Neuronal stem cell (in vitro differentiated cells): ENCODE data around the gene TBC1D22A.

Experiments
- DNase-seq: peaks from one replicate; pipeline ENCODE4 v3.0.0-alpha.2; 2013; ENCODE audit warnings: low spot score
- H2AFZ ChIP-seq: one replicate; pipeline ENCODE4 v1.6.1; 2013; ENCODE audit warnings: mild to moderate bottlenecking, low read length, inconsistent platforms
- H2AK5ac ChIP-seq: 2 replicates; pipeline ENCODE4 v1.6.1; 2013; ENCODE audit warnings: low read depth, mild to moderate bottlenecking, inconsistent platforms, low read length, moderate library complexity, mixed read lengths
- H2BK120ac ChIP-seq: 2 replicates; pipeline ENCODE4 v1.6.1; 2013; ENCODE audit warnings: low read depth, mild to moderate bottlenecking, inconsistent platforms, low read length, moderate library complexity, mixed read lengths
- H2BK12ac ChIP-seq: one replicate; pipeline ENCODE4 v1.6.1; 2013; ENCODE audit warnings: low read length, inconsistent platforms
- H2BK15ac ChIP-seq: 2 replicates; pipeline ENCODE4 v1.6.1; 2013; ENCODE audit warnings: mild to moderate bottlenecking, low read length, inconsistent platforms, mixed read lengths
- H2BK5ac ChIP-seq: one replicate; pipeline ENCODE4 v1.6.1; 2013; ENCODE audit warnings: inconsistent platforms, mild to moderate bottlenecking, low read length, moderate library complexity
- H3K14ac ChIP-seq: one replicate; pipeline ENCODE4 v1.6.1; 2013; ENCODE audit warnings: low read length, inconsistent platforms
- H3K18ac ChIP-seq: 2 replicates; pipeline ENCODE4 v1.6.1; 2013; ENCODE audit warnings: low read length, inconsistent platforms
- H3K23ac ChIP-seq: 2 replicates; pipeline ENCODE4 v1.6.1; 2013; ENCODE audit warnings: low read depth, mild to moderate bottlenecking, mixed read lengths, low read length, inconsistent platforms; ENCODE audit not compliant: poor library complexity
- H3K27ac ChIP-seq: replicated peaks from 3 replicates; pipeline ENCODE4 v1.5.1; 2013; ENCODE audit warnings: low read length, inconsistent platforms
- H3K27me3 ChIP-seq, 3 experiments: 2 replicates each; pipeline ENCODE4 v1.6.1; 2013; ENCODE audit warnings: low read length in 3 of 3, mild to moderate bottlenecking in 2 of 3, inconsistent platforms in 1 of 3, low read depth in 1 of 3, mixed read lengths in 1 of 3, moderate library complexity in 1 of 3; ENCODE audit not compliant: control insufficient read depth in 3 of 3, insufficient read depth in 3 of 3
- H3K36me3 ChIP-seq, 2 donors: replicated peaks in 1 of 2; 2 replicates each; pipeline ENCODE4 v1.6.1; 2013; ENCODE audit warnings: low read length in 2 of 2; ENCODE audit not compliant: control insufficient read depth in 2 of 2, insufficient read depth in 2 of 2
- H3K4ac ChIP-seq: 2 replicates; pipeline ENCODE4 v1.6.1; 2013; ENCODE audit warnings: inconsistent platforms, mild to moderate bottlenecking, low read length, moderate library complexity
- H3K4me1 ChIP-seq, 2 donors: 1 replicate in 1 of 2; 2 replicates in 1 of 2; pipeline ENCODE4 v1.6.1; 2013; ENCODE audit warnings: low read length in 2 of 2, low read depth in 1 of 2; ENCODE audit not compliant: control insufficient read depth in 2 of 2, insufficient read depth in 1 of 2
- H3K4me2 ChIP-seq: one replicate; pipeline ENCODE4 v1.6.1; 2013; ENCODE audit warnings: mild to moderate bottlenecking, low read length, inconsistent platforms; ENCODE audit not compliant: insufficient read depth, poor library complexity, severe bottlenecking
- H3K4me3 ChIP-seq, 2 donors: 2 replicates each; pipeline ENCODE4 v1.5.1; 2013; ENCODE audit warnings: low read length in 2 of 2, mild to moderate bottlenecking in 2 of 2, inconsistent platforms in 1 of 2, moderate library complexity in 1 of 2
- H3K79me1 ChIP-seq: one replicate; pipeline ENCODE4 v1.6.1; 2013; ENCODE audit warnings: low read depth, mild to moderate bottlenecking, inconsistent platforms, low read length, moderate library complexity
- H3K9ac ChIP-seq: one replicate; pipeline ENCODE4 v1.6.1; 2013; ENCODE audit warnings: mild to moderate bottlenecking, low read depth, low read length, inconsistent platforms; ENCODE audit not compliant: poor library complexity
- H3K9me3 ChIP-seq, 2 donors: replicated peaks in 1 of 2; 2 replicates each; pipeline versions ENCODE3 to v1.6.1; 2013; ENCODE audit warnings: low read length in 2 of 2, mild to moderate bottlenecking in 2 of 2, inconsistent platforms in 1 of 2, low read depth in 1 of 2, mixed read lengths in 1 of 2, moderate library complexity in 1 of 2; ENCODE audit not compliant: control insufficient read depth in 2 of 2, insufficient read depth in 1 of 2
- H4K8ac ChIP-seq: one replicate; pipeline ENCODE4 v1.6.1; 2013; ENCODE audit warnings: low read depth, mild to moderate bottlenecking, inconsistent platforms, low read length, moderate library complexity
- H4K91ac ChIP-seq: one replicate; pipeline ENCODE4 v1.6.1; 2013; ENCODE audit warnings: low read length, low read depth, mild to moderate bottlenecking, inconsistent platforms; ENCODE audit not compliant: poor library complexity
- WGBS, 2 donors: extraction: QIAGEN DNeasy Blood & Tissue Kit; methylation state at CpG; one replicate each; pipeline ENCODE4 v1.1.7; 2013; ENCODE audit warnings: missing lambda C conversion rate in 2 of 2, mixed read lengths in 1 of 2; ENCODE audit not compliant: insufficient read length in 2 of 2, insufficient replicate concordance in 1 of 2; ENCODE audit errors: extremely low coverage in 2 of 2; 5-methylcytosine and 5-hydroxymethylcytosine counted together

Gene TBC1D22A

DNA sequence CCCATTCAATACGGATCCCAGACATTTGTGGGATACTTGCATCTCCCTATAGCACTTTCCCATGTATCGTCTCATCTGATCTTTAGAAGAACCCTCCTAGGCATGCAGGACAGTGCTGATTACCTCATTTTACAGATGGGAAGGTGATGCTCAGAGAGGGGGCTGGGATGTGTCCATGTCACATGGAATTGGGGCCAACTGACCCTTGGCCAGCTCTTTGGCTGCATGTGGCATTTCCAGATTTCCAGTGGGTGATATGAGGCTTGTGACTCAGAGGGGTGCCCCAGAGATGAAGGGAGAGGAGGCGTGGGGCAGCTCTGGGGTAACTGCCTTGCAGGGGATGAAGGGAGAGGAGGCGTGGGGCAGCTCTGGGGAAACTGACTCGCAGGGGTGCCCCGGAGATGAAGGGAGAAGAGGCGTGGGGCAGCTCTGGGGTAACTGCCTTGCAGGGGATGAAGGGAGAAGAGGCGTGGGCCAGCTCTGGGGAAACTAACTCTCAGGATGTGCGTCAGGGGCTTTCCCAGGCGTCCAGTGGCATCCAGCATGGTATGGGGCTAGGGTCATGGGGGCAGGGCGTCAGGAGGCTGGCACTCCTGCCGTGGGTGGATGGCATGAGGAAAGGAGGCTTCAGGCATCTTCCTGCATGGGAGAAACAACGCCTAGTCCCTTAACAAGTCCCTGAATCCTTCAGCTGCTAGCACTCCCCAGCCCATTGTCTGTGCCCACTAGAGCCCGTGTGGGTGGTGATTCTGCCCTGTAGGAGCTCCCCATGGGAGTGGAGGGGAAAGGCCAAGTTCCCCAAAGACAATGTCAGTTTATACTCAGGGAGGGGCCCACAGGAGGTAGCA is 12.5 kb upstream of the TBC1D22A start:
- peak overlapping the region; percentile 66 for H2AK5ac ChIP-seq
- H4K91ac ChIP-seq, result no peak overlapping the region
- no peak overlapping the region for H3K4me3 ChIP-seq
- no peak overlapping the region for H3K4ac ChIP-seq
- DNase-seq, result no peak
- no peak overlapping the region for H2BK120ac ChIP-seq
- H3K14ac ChIP-seq, result no peak overlapping the region
- H3K36me3 ChIP-seq, result no peaks in the 10 kb centered on the region
- no peak overlapping the region for H3K9ac ChIP-seq
- no peak overlapping the region for H2BK12ac ChIP-seq
- peak overlapping the region; percentile 29 for H2AFZ ChIP-seq
- H3K23ac ChIP-seq, result no peak overlapping the region
- no peak overlapping the region for H3K18ac ChIP-seq
- peaks cover 0 to 46% (median 0%) of the 10 kb centered on the region in 3 experiments for H3K27me3 ChIP-seq
- H4K8ac ChIP-seq, result no peak overlapping the region
- H3K9me3 ChIP-seq, result peaks cover 0 to under 1% of the 10 kb centered on the region in 2 donors
- H3K27ac ChIP-seq, result no peak overlapping the region
- H3K4me2 ChIP-seq, result no peak overlapping the region
- H3K79me1 ChIP-seq, result no peaks in the 10 kb centered on the region
- H3K4me1 ChIP-seq, result peaks cover 4 to 7% of the 10 kb centered on the region in 2 donors
- WGBS, 2 donors, result no CpG with 5 or more reads among the region's 14 CpGs
- no peak overlapping the region for H2BK15ac ChIP-seq
- H2BK5ac ChIP-seq, result no peak overlapping the region

DNA sequence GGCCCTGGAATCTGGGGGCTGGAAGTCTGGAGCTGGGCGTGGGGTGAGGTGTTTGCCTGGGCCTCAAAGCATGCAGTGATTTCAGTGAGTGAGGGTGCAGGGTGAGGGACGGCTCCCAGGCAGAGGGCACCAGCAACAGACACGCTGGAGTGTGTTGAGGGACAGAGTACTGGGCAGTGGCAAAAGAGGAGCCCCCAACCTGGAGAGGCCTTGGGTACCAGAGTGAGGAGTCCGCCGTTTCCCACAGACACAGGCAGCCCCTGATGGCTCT is 12.0 kb upstream of the TBC1D22A start:
- H2BK120ac ChIP-seq, result no peak overlapping the region
- no peak overlapping the region for H3K18ac ChIP-seq
- no peak overlapping the region for H3K4me3 ChIP-seq
- no CpG with 5 or more reads among the region's 5 CpGs for WGBS, 2 donors
- H3K4ac ChIP-seq, result no peak overlapping the region
- peaks cover 0 to 2% of the 10 kb centered on the region in 2 donors for H3K9me3 ChIP-seq
- H3K27me3 ChIP-seq, result peaks cover 0 to 46% (median 0%) of the 10 kb centered on the region in 3 experiments
- H3K4me2 ChIP-seq, result no peak overlapping the region
- H2BK5ac ChIP-seq, result no peak overlapping the region
- peaks cover 4 to 7% of the 10 kb centered on the region in 2 donors for H3K4me1 ChIP-seq
- no peak overlapping the region for H3K14ac ChIP-seq
- H3K9ac ChIP-seq, result no peak overlapping the region
- no peak overlapping the region for H3K27ac ChIP-seq
- no peak overlapping the region for H2BK12ac ChIP-seq
- no peaks in the 10 kb centered on the region for H3K79me1 ChIP-seq
- no peak overlapping the region for H2BK15ac ChIP-seq
- no peaks in the 10 kb centered on the region for H3K36me3 ChIP-seq
- H2AFZ ChIP-seq, result peak overlapping the region; percentile 22
- H2AK5ac ChIP-seq, result peak overlapping the region; percentile 66
- H4K8ac ChIP-seq, result no peak overlapping the region
- H4K91ac ChIP-seq, result no peak overlapping the region
- DNase-seq, result no peak
- H3K23ac ChIP-seq, result no peak overlapping the region

DNA sequence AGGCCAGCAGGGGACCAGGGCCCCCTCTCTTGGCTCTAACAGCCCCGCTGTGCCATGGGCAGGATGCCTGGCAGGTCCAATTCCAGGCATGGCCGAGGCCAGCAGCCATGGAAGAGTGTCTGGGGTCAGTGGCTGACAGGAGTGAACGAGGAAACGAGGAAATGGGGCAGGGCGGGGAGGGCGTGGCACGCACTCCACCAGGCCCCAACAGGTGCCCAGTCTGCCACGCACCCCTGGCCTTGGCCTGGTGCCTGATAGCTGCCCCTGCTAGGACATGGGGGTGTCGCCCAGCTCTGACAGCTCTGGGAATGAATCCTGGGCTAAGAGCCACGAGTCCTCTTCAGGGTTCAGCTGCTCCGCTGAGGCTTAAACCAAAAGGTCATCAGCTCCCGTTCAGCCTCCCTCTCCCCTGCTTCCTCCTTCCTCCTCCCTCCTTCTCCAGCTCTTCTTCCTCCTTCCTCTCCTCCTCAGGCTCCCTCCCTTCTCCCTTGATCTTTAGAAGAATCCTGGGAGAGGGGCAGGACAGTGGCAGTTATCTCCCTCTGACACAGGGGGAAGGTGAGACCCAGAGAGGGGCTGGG is 11.5 kb upstream of the TBC1D22A start:
- no peak overlapping the region for H3K4me3 ChIP-seq
- WGBS, 2 donors, result no CpG with 5 or more reads among the region's 12 CpGs
- H3K23ac ChIP-seq, result no peak overlapping the region
- H2BK5ac ChIP-seq, result no peak overlapping the region
- H3K79me1 ChIP-seq, result no peaks in the 10 kb centered on the region
- H3K4me1 ChIP-seq, result peaks cover 4 to 7% of the 10 kb centered on the region in 2 donors
- peak overlapping the region; percentile 73 for H3K9ac ChIP-seq
- H2AFZ ChIP-seq, result peak overlapping the region; percentile 30
- H3K4ac ChIP-seq, result no peak overlapping the region
- H3K27ac ChIP-seq, result no peak overlapping the region
- H3K27me3 ChIP-seq, result peaks cover 0 to 46% (median 0%) of the 10 kb centered on the region in 3 experiments
- peaks cover 1 to 4% of the 10 kb centered on the region in 2 donors for H3K9me3 ChIP-seq
- DNase-seq, result no peak
- peak overlapping the region; percentile 80 for H2BK15ac ChIP-seq
- H4K91ac ChIP-seq, result no peak overlapping the region
- no peak overlapping the region for H2BK12ac ChIP-seq
- no peak overlapping the region for H3K4me2 ChIP-seq
- H3K36me3 ChIP-seq, result no peaks in the 10 kb centered on the region
- no peak overlapping the region for H2BK120ac ChIP-seq
- H3K14ac ChIP-seq, result no peak overlapping the region
- H2AK5ac ChIP-seq, result peak overlapping the region; percentile 66
- H4K8ac ChIP-seq, result no peak overlapping the region
- H3K18ac ChIP-seq, result no peak overlapping the region

DNA sequence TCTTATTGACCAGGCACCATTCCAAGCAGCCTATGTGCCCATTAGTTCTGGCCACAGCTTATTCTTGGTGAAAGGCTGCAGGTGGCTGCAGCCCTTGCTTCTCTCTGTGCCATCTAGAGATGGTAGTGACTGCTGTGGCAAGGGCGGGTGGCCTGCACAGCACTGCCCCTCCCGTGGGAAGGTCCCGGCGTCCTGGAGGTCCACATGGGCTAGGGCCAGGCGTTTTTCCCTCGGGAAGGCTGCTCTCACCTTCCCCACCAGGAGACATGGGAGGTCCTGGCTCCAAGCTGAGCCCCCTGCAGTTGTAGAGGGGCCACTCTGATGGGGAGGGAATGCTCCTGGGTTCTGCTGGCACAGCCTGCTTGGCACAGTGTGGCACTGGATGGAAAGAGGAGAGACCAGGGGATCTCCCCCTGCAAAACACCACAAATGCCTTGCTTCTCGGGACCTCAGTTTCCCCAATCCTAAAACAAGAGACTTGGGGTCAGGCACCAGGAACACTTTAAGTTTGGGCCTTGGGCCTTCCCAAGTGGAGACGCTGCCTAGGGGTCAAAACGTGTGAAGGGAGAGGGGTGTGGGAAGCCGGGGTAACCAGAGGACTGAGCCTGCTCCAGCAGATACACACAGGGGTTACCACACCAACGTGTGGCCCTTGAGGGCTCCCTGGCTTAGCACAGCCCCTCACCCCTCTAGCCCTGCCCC is 10.0 kb upstream of the TBC1D22A start:
- Histone ChIP-seq H3K27me3 (peaks cover 0 to 31% (median 0%) of the 10 kb centered on the region in 3 experiments), H3K79me1 (no peaks in the 10 kb centered on the region), H3K4me1 (peaks cover 4 to 7% of the 10 kb centered on the region in 2 donors), H3K23ac (no peak overlapping the region), H2AFZ (no peak overlapping the region), H3K4ac (no peak overlapping the region), H3K4me2 (no peak overlapping the region), H3K18ac (no peak overlapping the region), H4K8ac (no peak overlapping the region), H3K14ac (peak overlapping the region; percentile 72), H3K9ac (no peak overlapping the region), H2BK5ac (no peak overlapping the region), H2AK5ac (no peak overlapping the region), H3K9me3 (peaks cover 7 to 11% of the 10 kb centered on the region in 2 donors), H3K4me3 (no peak overlapping the region), H4K91ac (no peak overlapping the region), H2BK12ac (no peak overlapping the region), H3K36me3 (peaks cover 0 to 3% of the 10 kb centered on the region in 2 donors), H2BK120ac (no peak overlapping the region), H3K27ac (no peak overlapping the region), H2BK15ac (no peak overlapping the region)
- no CpG with 5 or more reads among the region's 11 CpGs for WGBS, 2 donors
- no peak for DNase-seq
